ENCODE measurements around the gene SNX25. TPM values are rescaled to one million over a fixed set of nuclear protein-coding genes. Genes with fewer than 3 reads are reported as not detected.

The SNX25 gene
- total and polyA plus RNA-seq, 10 of the 15 experiments (the other 5 are each of a cell fraction or from before 2014, with no cell fraction given): 11.2 to 117 (median 62.8) TPM

GRCh38 chr4:185210102-185210981 lies 944 bp downstream of the SNX25 start (continued):
- TF ChIP-seq CUX1 (IDR thresholded peaks at IDR 0.05; ENCODE audit: insufficient replicate concordance, low read depth, low read length) (no peak), RUNX3 (IDR thresholded peaks at IDR 0.05; ENCODE audit: low read length) (no peak), CBX3 (IDR thresholded peaks at IDR 0.05; ENCODE audit: borderline replicate concordance, low read depth) (no peak), SUPT20H (IDR thresholded peaks at IDR 0.05; ENCODE audit: borderline replicate concordance, control insufficient read depth, low read depth, low read length) (no peak), CTCF (IDR thresholded peaks at IDR 0.05 in 2 of 3, conservative IDR thresholded peaks at IDR 0.05 in 1 of 3; ENCODE audit: control insufficient read depth in 2 of 3, extremely low read depth in 1 of 3, insufficient read depth in 1 of 3, low read depth in 3 of 3, low read length in 3 of 3) (no peak), PML (IDR thresholded peaks at IDR 0.05; ENCODE audit: low read length) (no peak), DPF2 (IDR thresholded peaks at IDR 0.05) (peak; percentile 5), ZNF217 (IDR thresholded peaks at IDR 0.05) (no peak), PAX5 (IDR thresholded peaks at IDR 0.05; ENCODE audit: borderline replicate concordance, low read depth, low read length) (no peak), TAF1 (IDR thresholded peaks at IDR 0.05; ENCODE audit: borderline replicate concordance, low read depth, low read length) (no peak)
- TF ChIP-seq, protein P1, sequence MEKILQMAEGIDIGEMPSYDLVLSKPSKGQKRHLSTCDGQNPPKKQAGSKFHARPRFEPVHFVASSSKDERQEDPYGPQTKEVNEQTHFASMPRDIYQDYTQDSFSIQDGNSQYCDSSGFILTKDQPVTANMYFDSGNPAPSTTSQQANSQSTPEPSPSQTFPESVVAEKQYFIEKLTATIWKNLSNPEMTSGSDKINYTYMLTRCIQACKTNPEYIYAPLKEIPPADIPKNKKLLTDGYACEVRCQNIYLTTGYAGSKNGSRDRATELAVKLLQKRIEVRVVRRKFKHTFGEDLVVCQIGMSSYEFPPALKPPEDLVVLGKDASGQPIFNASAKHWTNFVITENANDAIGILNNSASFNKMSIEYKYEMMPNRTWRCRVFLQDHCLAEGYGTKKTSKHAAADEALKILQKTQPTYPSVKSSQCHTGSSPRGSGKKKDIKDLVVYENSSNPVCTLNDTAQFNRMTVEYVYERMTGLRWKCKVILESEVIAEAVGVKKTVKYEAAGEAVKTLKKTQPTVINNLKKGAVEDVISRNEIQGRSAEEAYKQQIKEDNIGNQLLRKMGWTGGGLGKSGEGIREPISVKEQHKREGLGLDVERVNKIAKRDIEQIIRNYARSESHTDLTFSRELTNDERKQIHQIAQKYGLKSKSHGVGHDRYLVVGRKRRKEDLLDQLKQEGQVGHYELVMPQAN (conservative IDR thresholded peaks at IDR 0.05): 0 out of 2 replicates have a peak, but pooled peaks have one; percentile 14
- TF ChIP-seq, protein P2, sequence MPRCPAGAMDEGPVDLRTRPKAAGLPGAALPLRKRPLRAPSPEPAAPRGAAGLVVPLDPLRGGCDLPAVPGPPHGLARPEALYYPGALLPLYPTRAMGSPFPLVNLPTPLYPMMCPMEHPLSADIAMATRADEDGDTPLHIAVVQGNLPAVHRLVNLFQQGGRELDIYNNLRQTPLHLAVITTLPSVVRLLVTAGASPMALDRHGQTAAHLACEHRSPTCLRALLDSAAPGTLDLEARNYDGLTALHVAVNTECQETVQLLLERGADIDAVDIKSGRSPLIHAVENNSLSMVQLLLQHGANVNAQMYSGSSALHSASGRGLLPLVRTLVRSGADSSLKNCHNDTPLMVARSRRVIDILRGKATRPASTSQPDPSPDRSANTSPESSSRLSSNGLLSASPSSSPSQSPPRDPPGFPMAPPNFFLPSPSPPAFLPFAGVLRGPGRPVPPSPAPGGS (IDR thresholded peaks at IDR 0.05; ENCODE audit: borderline replicate concordance, insufficient read depth, low read depth, low read length, poor library complexity, severe bottlenecking): no peak
- TF ChIP-seq, protein P3, sequence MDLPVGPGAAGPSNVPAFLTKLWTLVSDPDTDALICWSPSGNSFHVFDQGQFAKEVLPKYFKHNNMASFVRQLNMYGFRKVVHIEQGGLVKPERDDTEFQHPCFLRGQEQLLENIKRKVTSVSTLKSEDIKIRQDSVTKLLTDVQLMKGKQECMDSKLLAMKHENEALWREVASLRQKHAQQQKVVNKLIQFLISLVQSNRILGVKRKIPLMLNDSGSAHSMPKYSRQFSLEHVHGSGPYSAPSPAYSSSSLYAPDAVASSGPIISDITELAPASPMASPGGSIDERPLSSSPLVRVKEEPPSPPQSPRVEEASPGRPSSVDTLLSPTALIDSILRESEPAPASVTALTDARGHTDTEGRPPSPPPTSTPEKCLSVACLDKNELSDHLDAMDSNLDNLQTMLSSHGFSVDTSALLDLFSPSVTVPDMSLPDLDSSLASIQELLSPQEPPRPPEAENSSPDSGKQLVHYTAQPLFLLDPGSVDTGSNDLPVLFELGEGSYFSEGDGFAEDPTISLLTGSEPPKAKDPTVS (IDR thresholded peaks at IDR 0.05; ENCODE audit: low read depth, low read length): no peak
- TF ChIP-seq, protein P4, sequence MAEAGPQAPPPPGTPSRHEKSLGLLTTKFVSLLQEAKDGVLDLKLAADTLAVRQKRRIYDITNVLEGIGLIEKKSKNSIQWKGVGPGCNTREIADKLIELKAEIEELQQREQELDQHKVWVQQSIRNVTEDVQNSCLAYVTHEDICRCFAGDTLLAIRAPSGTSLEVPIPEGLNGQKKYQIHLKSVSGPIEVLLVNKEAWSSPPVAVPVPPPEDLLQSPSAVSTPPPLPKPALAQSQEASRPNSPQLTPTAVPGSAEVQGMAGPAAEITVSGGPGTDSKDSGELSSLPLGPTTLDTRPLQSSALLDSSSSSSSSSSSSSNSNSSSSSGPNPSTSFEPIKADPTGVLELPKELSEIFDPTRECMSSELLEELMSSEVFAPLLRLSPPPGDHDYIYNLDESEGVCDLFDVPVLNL (IDR thresholded peaks at IDR 0.05; ENCODE audit: low read depth, low read length): no peak
